KMS-11 (cell line): ENCODE data around the gene NEK1.

ENCODE experiments used
- H2AFZ ChIP-seq: fragments of 200-600 bp; sonication (generic); 2 replicates; pipeline ENCODE4 v1.6.1; 2016; ENCODE audit warnings: antibody characterized with exemption, mixed run types, low read depth
- H3K27ac ChIP-seq: fragments of 200-600 bp; sonication (generic); 2 replicates; pipeline ENCODE4 v1.6.1; 2016; ENCODE audit warnings: mild to moderate bottlenecking, mixed run types
- H3K27me3 ChIP-seq: fragments of 200-600 bp; sonication (generic); 2 replicates; pipeline ENCODE4 v1.6.1; 2017; ENCODE audit warnings: mild to moderate bottlenecking, low read depth, mixed run types, moderate library complexity; ENCODE audit not compliant: insufficient read depth
- H3K36me3 ChIP-seq: fragments of 200-600 bp; sonication (generic); 2 replicates; pipeline ENCODE4 v1.6.1; 2017; ENCODE audit warnings: mild to moderate bottlenecking, mixed run types; ENCODE audit not compliant: insufficient read depth
- H3K4me1 ChIP-seq: fragments of 200-600 bp; sonication (generic); 2 replicates; pipeline ENCODE4 v1.6.1; 2016; ENCODE audit warnings: mild to moderate bottlenecking, low read depth, mixed run types; ENCODE audit not compliant: poor library complexity, severe bottlenecking
- H3K4me2 ChIP-seq: fragments of 200-600 bp; sonication (generic); 2 replicates; pipeline ENCODE4 v1.7.0; 2016; ENCODE audit warnings: mild to moderate bottlenecking, mixed run types
- H3K4me3 ChIP-seq: fragments of 200-600 bp; sonication (generic); IDR thresholded peaks from 2 replicates; pipeline ENCODE4 v1.6.1; 2017; ENCODE audit warnings: low read depth, low read length, mixed read lengths; ENCODE audit not compliant: insufficient read depth
- H3K79me2 ChIP-seq: fragments of 200-600 bp; sonication (generic); 2 replicates; pipeline ENCODE4 v1.6.1; 2016; ENCODE audit warnings: low read depth, mixed run types; ENCODE audit not compliant: insufficient read depth
- H3K9ac ChIP-seq: fragments of 200-600 bp; sonication (generic); 2 replicates; pipeline ENCODE4 v1.6.1; 2016; ENCODE audit warnings: mild to moderate bottlenecking, mixed run types
- H4K20me1 ChIP-seq: fragments of 200-600 bp; sonication (generic); 2 replicates; pipeline ENCODE4 v1.6.1; 2016; ENCODE audit warnings: mild to moderate bottlenecking, mixed run types; ENCODE audit not compliant: insufficient read depth
- CTCF ChIP-seq: fragments of 200-600 bp; sonication (generic); conservative IDR thresholded peaks from 2 replicates; pipeline ENCODE4 v1.6.1; 2017; ENCODE audit warnings: low read depth, mild to moderate bottlenecking, antibody characterized with exemption, low read length, moderate library complexity, mixed read lengths

Gene NEK1

GRCh38 chr4:169540774-169541173 is 71.6 kb downstream of the NEK1 start:
- H3K9ac ChIP-seq, result no peak overlapping the region
- H3K4me2 ChIP-seq, result no peak overlapping the region
- no peak overlapping the region for H3K4me3 ChIP-seq
- H4K20me1 ChIP-seq, result no peaks in the 10 kb centered on the region
- H3K27ac ChIP-seq, result no peak overlapping the region
- H3K27me3 ChIP-seq, result no peaks in the 10 kb centered on the region
- H3K79me2 ChIP-seq, result no peaks in the 10 kb centered on the region
- no peak overlapping the region for H2AFZ ChIP-seq
- TF ChIP-seq CTCF, result no peak
- no peaks in the 10 kb centered on the region; the same call in 1 of the 2 replicates for H3K36me3 ChIP-seq
- H3K4me1 ChIP-seq, result no peaks in the 10 kb centered on the region

DNA sequence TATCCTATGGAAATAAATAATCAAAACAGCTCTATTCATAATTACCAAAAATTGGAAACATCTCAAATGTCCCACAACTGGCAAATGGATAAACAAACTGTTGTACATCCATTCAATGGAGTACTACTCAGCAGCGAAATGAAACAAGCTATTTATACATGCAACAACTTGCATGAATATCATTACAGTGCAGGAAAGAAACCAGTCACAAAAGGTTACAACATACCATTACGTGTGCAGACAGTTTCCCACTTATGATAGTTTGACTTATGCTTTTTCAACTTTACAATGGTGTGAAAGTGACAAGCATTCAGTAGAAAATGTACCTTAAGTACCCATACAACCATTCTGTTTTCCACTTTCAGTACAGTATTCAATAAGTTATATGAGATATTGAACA is 82.3 kb downstream of the NEK1 start:
- peaks cover 5% of the 10 kb centered on the region; the same call in 1 of the 2 replicates for H3K36me3 ChIP-seq
- H3K4me3 ChIP-seq, result no peak overlapping the region
- H3K27me3 ChIP-seq, result no peaks in the 10 kb centered on the region
- H3K27ac ChIP-seq, result no peak overlapping the region
- H3K79me2 ChIP-seq, result no peaks in the 10 kb centered on the region
- H2AFZ ChIP-seq, result no peak overlapping the region
- H3K4me2 ChIP-seq, result no peak overlapping the region
- no peak overlapping the region for H3K9ac ChIP-seq
- no peak for TF ChIP-seq CTCF
- no peaks in the 10 kb centered on the region for H4K20me1 ChIP-seq
- no peaks in the 10 kb centered on the region for H3K4me1 ChIP-seq

GRCh38 chr4:169523796-169524195 is 88.6 kb downstream of the NEK1 start:
- no peak for TF ChIP-seq CTCF
- no peak overlapping the region for H3K4me3 ChIP-seq
- H3K27me3 ChIP-seq, result no peaks in the 10 kb centered on the region
- H3K9ac ChIP-seq, result no peak overlapping the region
- no peaks in the 10 kb centered on the region for H3K79me2 ChIP-seq
- H2AFZ ChIP-seq, result no peak overlapping the region
- no peaks in the 10 kb centered on the region for H3K36me3 ChIP-seq
- no peak overlapping the region for H3K4me2 ChIP-seq
- H3K4me1 ChIP-seq, result no peaks in the 10 kb centered on the region
- no peak overlapping the region for H3K27ac ChIP-seq
- H4K20me1 ChIP-seq, result no peaks in the 10 kb centered on the region

- no peak overlapping the region for H3K4me3 ChIP-seq
Observed at GRCh38 chr4:169510617-169511016, 101.8 kb downstream of the NEK1 start.

More at GRCh38 chr4:169510617-169511016, 101.8 kb downstream of the NEK1 start:
- Histone ChIP-seq H3K27ac (no peak overlapping the region), H3K36me3 (no peaks in the 10 kb centered on the region), H2AFZ (no peak overlapping the region), H3K79me2 (no peaks in the 10 kb centered on the region), H3K27me3 (no peaks in the 10 kb centered on the region), H3K4me2 (no peak overlapping the region), H4K20me1 (no peaks in the 10 kb centered on the region), H3K4me1 (no peaks in the 10 kb centered on the region), H3K9ac (no peak overlapping the region)
- no peak for TF ChIP-seq CTCF
